HG03097 (cell line): ENCODE measurements around the gene SRRD.
"Not testable (repeated sequence)": the region's sequence is repeated elsewhere in the genome, so short reads cannot be mapped to it uniquely, and the experiment has no call there.

ENCODE experiments used
- ATAC-seq: cut with Tn5 transposase; IDR thresholded peaks from one replicate; pipeline ENCODE4 v1.9.1; 2021; ENCODE audit not compliant: unreplicated experiment, low FRiP score

The SRRD gene

DNA sequence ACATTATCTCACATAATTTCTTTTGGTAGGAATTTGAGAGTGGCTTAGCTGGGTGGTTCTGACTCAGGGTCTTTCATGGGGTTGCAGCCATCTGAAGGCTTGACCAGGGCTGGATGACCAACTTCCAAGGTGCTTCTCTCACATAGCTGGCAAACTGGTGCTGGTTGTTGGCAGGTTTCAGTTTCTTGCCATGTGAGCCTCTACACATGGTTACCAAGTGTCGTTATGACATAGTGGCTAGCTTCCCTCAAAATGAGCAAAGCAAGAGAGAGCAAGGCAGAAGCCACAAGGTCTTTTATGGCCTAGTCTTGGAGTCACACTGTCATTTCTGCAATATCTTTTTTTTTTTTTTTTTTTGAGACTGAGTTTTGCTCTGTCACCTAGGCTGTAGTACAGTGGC lies 32.8 kb downstream of the SRRD start:
- ATAC-seq, result no peak

DNA sequence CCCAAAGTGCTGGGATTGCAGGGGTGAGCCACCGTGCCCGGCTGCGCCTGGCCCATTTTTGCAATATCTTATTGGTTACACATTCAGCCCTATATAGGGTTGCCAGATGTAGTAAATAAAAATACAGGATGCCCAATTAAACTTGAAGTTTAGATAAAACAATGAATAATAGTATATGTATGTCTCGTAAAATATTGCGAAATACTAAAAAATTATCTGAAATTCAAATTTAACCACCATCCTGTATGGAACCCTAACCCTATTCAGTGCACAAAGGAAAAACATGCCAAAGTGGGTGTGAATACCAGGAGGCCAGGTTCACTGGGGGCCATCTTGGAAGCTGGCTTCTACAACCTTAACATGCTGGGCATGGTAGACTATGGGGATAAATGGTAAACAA lies 33.8 kb downstream of the SRRD start:
- no peak for ATAC-seq

DNA sequence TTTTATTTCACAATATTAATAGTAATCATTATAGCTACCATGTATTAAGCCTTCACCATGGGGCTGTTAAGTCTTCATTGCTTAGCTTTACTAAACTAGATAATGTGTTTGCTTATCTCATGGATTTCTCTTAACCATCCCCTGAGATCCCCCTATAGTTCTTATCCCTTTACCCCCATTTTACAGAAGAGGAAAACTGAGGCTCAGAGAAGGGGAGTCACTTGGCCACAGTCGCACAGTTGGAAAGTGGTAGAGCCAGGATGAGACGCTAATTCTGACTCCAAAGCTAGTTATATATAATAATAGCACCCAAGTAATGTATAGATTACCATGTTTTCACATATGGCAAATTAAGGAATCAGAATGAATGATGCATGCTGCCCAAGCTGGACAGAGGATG lies 38.3 kb downstream of the SRRD start:
- no peak for ATAC-seq

DNA sequence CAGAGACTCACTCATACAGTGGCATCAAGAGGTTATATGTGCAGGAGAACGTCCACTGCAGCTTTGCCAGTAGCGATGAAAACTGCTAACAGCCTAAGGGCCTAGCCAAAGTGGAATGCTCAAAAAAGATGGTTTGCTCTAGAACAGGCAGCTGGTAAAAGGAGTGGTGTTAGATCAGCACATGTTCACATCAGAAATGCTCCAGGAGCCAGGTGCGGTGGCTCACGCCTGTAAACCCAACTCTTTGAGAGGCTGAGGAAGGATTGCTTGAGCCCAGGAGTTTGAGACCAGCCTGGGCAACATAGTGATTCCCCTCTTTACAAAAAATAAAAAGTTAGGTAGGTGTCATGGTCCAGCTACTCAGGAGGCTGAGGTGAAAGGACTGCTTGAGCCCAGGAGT lies 38.9 kb downstream of the SRRD start:
- no peak for ATAC-seq

DNA sequence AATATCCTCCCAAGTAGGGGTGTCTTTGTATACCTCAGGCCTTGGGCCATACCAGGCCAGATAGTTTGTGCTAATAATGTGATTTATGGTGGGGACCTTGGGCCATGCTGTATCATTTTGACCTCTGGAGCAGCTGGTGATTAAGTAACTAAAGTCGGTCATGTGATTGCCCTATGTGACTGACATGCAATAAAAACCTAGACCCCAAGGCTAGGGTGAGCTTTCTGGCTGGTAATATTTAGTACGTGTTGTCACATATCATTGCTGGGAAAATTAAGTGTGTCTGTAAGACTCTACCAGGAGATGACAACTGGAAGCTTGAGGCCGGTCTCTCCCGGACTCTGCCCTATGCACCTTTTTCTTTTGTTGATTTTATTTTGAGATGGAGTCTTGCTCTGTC lies 41.2 kb downstream of the SRRD start:
- ATAC-seq, result no peak

DNA sequence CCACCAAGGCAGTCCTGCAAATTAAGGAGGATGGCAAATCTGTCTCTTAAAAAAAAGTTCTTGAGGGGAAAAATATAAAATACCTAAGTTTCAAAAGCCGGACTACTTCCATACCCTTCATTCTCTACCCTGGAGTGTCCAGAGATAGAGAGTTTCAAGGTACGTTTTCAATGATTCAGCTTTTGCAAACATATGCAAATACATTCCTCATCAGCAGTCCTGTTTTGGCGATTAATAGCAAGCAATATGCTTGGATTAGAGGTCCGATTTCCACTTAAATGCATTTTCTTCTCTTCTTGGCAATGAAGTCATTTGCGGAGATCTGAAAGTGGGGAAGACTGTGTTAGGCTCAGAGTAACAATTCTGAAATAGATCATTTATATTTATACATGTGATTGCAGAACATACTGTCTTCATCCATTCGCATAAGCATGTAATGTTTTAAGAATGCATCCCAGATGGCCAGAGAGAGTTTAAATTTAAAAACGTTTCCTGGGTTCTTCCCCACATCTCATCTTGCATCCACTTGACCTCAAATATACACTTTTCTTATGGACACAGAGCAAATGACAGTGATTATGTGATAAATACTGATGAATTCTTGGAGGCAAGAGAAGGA lies 42.4 kb downstream of the SRRD start:
- no peak for ATAC-seq

DNA sequence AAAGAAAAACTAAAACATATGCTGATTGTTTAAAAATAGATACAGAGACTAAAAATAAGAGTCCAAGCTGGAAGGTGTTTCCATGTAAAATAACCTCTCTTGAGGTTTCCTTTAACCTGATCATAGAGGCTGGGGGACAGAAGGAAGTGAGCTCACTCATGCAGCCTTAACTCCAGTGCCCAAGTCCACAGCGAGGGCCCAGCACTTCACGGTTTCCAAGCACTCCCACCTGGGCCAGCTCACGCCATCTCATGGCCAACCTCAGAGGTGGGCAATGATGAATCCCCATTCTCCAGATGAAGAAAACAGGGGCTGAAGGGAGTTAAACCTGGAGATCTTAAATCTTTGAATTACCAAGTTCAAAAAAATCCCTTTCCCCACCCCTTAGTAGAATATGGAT lies 43.5 kb downstream of the SRRD start:
- ATAC-seq, result no peak

DNA sequence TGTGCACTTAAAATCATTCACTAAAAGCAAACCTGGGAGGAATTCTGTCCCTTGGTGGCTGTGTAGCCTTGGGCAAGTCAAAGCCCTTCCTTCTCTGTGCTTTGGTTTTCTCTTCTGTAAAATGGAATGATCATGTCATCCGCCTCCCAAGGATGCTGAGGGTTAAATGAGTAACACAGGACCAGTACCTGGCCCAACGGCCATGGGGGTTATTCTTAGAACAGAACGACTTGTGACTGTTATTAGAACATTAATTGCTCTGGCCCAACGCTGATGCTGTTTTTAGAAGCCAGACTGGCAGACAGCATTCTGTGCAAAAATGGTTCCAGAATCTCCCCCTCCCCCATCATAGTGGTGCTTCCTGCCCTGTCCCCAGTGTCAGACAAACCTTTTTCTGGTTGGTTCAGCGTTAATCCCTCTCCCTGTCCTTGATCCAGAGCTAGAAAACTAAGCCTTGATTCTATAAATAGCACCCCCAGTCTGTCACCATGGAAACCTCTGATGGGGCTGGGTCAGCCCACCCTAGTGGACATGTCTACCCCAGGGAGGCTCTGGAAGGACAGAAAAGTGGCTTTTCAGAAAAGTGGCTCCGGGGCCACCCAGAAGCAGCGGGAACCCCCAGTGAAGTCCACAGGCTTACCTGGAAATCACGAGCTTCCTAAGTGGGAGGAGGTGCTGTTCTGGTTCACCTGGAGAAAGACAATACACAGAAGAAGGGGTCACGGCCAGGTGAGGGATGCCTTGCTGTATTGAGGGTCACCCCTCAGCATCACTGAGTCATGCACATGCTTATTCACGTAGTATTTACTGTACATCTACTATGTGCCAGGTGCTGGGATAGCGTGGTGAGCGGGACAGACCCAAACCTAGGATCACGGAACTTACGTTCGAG lies 44.1 kb downstream of the SRRD start:
- ATAC-seq, result no peak

DNA sequence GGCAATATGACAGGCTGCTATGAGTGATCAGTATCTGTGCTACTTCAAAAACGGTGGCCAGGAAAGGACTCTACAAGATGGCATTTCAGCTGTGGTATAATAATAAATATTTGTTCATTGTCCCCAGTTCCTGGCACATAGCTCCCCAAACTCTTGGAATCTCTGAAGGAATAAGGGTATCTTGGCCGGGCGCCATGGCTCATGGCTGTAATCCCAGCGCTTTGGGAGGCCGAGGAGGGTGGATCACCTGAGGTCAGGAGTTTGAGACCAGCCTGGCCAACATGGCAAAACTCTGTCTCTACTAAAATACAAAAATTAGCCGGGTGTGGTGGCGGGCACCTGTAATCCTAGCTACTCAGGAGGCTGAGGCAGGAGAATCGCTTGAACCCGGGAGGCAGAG lies 44.8 kb downstream of the SRRD start:
- ATAC-seq, result not testable (repeated sequence)

DNA sequence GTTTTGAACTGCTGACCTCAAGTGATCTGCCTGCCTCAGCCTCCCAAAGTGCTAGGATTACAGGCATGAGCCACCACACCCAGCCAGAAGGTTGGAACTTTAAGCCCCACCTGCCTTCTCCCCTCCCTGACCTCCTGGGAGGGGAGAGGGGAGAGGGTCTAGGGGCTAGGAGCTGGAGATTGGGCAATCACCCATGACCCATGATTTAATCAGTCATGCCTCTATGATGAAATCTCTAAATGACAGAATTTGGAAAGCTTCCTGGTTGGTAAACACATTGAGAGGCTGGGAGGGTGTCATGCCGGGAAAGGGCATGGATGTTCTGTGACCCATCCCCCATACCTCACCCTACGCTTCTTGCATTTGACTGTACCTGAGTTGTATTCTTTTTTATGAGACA lies 45.7 kb downstream of the SRRD start:
- no peak for ATAC-seq

DNA sequence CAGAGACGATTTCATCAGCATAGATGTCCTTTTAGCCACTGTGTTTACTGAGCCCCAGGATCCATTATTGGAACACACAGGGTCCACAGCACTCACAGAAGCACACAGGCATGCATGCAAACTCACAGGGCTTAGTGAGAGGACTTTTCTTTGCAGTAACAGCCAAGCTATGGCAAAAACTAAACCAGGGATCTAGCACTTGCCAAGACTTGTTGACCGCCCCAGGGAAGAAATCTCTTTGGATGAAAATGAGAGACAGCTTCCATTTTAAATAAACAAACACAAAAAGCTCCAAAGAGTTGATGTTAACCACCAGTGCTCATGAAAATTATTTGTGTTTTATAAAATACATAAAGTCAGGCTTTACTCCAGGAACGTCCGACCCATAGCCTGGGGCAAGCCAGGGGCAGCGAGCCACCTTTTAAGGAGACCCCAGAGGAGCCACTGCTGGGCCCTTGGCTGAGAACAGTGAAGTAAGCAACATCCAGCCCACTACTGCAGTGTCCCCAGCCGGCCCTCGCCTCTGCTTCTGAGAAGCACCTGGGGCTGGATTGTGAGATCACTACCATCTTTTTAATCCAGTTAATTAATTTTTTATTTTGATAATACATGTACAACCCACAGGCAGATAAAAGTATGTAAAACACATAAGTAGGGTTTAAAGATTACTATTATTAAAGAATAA lies 50.6 kb downstream of the SRRD start:
- no peak for ATAC-seq

DNA sequence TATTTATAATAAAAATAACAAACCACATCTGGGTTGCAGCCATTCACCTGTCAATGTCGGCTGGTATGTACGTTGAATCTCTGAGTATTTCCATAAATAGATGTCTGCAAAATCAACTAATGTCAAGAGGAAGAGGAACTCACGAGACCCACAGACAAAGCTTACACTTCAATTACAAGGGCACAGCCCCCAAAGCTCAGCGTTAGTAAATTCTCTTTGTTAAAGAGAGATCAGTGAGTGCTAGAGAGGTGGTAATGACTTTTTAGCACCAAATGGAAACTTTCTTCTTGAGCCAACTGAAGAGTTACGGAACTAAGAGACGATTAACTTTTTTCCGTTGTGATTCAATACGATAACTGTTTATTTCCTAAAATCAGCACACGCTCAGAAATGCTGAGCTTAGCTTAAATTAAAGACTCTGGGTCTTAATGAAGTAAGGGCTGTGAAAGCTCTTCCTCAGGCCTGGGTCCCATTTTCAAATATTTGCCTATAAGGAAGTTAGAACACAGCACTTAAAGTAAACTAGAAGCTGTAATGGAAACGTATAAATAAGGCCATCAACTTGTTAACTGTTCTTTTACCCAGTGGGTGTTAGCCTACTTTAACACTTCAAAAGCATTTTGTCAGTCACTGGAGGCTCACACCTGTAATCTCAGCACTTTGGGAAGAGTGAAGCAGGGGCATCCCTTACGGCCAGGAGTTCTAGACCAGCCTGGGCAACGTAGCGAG lies 51.4 kb downstream of the SRRD start:
- ATAC-seq, result no peak

DNA sequence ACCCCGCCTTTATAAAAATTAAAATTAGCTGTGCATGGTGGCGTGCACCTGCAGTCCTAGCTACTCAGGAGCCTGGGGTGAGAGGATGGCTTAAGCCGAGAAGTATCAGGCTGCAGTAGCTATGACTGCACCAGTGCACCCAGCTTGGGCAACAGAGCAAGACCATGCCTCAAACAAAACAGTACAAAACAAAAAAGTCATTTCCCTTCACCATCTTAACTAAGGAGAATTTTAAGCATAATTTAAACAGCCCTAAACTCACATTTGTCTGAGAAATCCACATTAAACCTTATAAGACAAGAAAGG lies 51.9 kb downstream of the SRRD start:
- no peak for ATAC-seq

DNA sequence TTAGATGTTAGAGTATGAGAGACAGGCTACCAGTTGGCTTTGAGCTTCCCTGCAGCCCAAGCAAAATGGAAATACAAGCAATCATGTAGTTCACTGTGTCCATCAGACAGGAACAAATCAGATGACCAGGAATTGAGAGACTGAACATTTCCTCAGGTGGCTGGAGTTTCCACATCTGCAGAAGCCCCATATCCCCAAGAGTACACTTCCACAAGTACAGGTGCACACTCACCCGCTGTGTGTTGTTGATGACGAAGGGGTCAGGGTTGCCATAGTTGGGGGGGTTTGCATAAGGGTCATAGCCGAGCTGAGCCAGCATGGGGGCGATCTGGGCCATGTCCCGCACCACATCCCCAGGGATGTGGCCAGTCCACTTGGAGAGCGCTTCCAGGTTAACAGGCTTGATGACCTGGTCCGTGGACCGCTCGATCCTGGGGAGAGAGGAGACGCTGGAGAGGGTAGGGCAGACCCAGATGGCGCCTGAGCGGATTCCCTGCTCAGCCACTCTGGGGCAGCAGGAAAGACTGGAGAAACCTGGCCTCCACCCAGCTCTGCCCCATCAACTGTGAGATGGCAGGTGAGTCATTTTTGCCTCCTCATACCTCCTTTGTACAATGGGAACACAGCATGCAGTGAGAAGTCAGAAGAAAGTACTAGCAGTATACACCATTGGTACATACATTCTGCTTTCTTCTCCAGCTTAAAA lies 52.5 kb downstream of the SRRD start:
- no peak for ATAC-seq

DNA sequence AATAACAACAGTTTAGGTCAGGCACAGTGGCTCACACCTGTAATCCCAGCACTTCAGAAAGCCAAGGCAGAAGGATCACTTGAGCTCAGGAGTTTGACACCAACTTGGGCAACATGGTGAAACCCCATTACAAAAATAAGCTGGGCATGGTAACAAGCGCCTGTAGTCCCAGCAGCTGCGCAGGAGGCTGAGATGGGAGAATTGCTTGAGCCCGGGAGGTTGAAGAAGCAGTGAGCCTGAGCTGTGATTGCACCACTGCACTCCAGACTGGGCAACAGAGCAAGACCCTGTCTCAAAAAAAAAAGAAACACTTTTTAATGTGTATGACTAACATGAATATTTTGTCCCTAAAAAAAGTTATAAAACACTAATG lies 53.1 kb downstream of the SRRD start:
- ATAC-seq, result no peak

DNA sequence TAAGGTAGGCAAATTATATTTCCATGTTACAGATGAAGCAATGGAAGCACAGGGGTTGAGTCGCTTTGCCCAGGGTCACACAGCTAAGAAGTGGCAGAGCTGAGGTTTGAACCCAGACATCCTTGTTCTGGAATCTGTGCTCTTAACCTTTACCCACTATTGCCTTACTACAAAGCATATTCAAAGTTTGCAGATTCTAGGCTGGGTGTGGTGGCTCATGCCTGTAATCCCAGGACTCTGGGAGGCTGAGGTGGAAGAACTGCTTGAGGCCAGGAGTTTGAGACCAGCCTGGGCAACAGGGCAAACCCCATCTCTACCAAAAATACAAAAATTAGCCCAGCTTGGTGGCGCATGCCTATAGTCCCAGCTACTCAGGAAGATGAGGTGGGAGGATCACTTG lies 56.4 kb downstream of the SRRD start:
- no peak for ATAC-seq

DNA sequence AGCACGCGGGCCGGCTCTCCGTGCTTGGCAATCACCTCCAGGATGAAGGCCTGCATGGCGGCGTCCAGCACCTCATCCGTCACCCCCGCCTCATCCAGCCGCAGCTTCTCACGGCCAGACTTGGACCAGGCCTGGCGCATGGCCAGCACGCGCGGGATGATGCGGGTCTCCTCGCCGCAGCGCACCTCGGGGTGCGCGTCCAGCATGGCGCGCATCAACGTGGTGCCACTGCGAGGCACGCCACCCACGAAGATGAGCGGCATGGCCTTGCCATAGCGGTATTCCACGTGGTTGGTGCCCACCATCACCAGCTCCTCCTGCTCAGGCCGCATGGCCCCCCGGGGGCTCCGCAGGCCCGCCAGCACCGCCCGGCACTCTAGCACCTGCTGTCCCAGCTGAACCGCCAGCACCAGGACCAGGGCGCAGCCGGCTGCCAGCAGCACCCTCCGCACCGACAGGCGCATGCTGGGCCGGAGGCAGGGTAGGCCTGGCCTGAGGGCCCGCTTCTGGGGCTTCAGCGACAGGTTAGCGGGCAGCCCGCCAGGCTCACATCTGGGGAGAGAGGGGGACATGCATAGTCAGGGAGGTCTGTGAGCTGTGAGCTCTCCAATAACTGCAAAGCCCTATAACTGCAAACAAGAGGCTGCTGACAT lies 57.6 kb downstream of the SRRD start:
- no peak for ATAC-seq

DNA sequence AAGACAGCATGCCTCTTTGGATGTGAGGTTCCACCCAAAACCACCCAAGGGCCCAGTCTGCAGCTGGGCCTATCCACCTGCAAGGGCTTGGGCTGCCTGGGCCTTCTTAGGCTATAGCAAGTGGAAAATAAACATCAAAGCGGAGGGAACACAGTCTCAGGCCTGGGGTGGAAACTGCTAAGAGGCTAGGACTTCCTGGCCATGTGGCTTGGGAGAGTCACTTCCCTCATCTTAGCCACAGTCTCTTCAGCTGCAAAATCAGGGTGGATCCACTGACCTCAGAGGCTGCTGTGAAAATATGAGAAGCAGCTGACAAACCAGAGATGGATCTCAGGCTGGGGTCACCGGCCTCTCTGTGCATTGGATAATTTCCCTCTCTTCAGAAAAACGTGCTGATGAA lies 59.2 kb downstream of the SRRD start:
- ATAC-seq, result no peak
